Thyroid gland (tissue), 4 donors: ENCODE measurements around the gene CNKSR2.

Experiments
- POLR2A ChIP-seq, 2 donors: fragments of 450-650 bp; IDR thresholded peaks; one replicate each; pipeline ENCODE4 v1.6.1; 2017; ENCODE audit warnings: antibody characterized with exemption in 2 of 2, mild to moderate bottlenecking in 2 of 2, moderate library complexity in 1 of 2
- TF ChIP-seq, protein P1 (sequence below), 6 experiments: fragments of 200-600 bp in 3 of 6; fragments of 450-650 bp in 3 of 6; sonication (generic) in 3 of 6; IDR thresholded peaks; one replicate each; pipeline ENCODE4 v1.5.1; 2016 to 2019; ENCODE audit warnings: antibody characterized with exemption in 6 of 6, mild to moderate bottlenecking in 2 of 6, inconsistent platforms in 1 of 6, moderate library complexity in 1 of 6

DNA sequence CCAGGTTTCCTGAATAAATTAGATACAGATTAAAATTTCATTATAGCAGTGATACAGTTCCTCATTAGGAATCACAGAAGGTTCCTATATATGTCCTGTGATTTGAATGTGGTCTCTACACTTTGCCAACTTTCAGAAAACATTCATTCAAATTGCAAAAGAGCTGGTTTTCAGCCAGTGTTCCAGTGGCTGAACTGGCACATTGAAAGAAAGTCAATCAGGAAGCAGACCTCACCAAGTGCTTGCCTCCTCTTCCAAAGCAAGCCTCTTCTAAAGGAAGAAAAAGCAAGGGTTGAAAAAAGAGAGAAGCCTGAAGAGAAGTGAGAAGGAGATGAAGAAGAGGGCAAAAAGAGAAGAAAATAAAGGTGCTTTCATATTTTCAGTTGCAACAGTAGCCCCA, 271.2 kb downstream of the CNKSR2 start:
- TF ChIP-seq, protein P1, sequence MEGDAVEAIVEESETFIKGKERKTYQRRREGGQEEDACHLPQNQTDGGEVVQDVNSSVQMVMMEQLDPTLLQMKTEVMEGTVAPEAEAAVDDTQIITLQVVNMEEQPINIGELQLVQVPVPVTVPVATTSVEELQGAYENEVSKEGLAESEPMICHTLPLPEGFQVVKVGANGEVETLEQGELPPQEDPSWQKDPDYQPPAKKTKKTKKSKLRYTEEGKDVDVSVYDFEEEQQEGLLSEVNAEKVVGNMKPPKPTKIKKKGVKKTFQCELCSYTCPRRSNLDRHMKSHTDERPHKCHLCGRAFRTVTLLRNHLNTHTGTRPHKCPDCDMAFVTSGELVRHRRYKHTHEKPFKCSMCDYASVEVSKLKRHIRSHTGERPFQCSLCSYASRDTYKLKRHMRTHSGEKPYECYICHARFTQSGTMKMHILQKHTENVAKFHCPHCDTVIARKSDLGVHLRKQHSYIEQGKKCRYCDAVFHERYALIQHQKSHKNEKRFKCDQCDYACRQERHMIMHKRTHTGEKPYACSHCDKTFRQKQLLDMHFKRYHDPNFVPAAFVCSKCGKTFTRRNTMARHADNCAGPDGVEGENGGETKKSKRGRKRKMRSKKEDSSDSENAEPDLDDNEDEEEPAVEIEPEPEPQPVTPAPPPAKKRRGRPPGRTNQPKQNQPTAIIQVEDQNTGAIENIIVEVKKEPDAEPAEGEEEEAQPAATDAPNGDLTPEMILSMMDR (IDR thresholded peaks at IDR 0.05): no peak
- TF ChIP-seq POLR2A (IDR thresholded peaks at IDR 0.05): no peak
